GM12878 (cell line): ENCODE data around the gene TTC23. TPM values are rescaled to one million over a fixed set of nuclear protein-coding genes. Genes with fewer than 3 reads are reported as not detected.
A peak's percentile ranks its signal among the peaks of the same experiment; 100 is the strongest.

Source experiments
- ATF7 ChIP-seq: fragments of 450-650 bp; IDR thresholded peaks from 2 replicates; pipeline ENCODE4 v1.6.1; 2016; ENCODE audit warnings: low read depth, mild to moderate bottlenecking
- BCL11A ChIP-seq: IDR thresholded peaks from 2 replicates; pipeline ENCODE4 v1.6.1; 2011; ENCODE audit warnings: low read depth, low read length
- DPF2 ChIP-seq: fragments of 450-650 bp; IDR thresholded peaks from 2 replicates; pipeline ENCODE4 v1.6.1; 2017; ENCODE audit warnings: mild to moderate bottlenecking
- HDAC6 ChIP-seq: fragments of 200-600 bp; sonication (generic); IDR thresholded peaks from one replicate; pipeline ENCODE4 v1.8.0; 2017; ENCODE audit warnings: antibody characterized with exemption; ENCODE audit not compliant: unreplicated experiment
- IRF4 ChIP-seq: IDR thresholded peaks from 2 replicates; pipeline ENCODE4 v1.6.1; 2011; ENCODE audit warnings: low read depth, low read length
- JUND ChIP-seq: IDR thresholded peaks from 2 replicates; pipeline ENCODE4 v1.6.1; 2012; ENCODE audit warnings: low read depth, mild to moderate bottlenecking, low read length, improper control_type of control experiment, moderate library complexity
- KLF5 ChIP-seq: fragments of 450-650 bp; IDR thresholded peaks from 2 replicates; pipeline ENCODE4 v1.6.1; 2014; ENCODE audit warnings: mild to moderate bottlenecking; ENCODE audit not compliant: partially characterized antibody
- MEF2A ChIP-seq: IDR thresholded peaks from 2 replicates; pipeline ENCODE4 v1.6.1; 2011; ENCODE audit warnings: low read depth, mild to moderate bottlenecking, low read length, moderate library complexity; ENCODE audit not compliant: insufficient read depth
- NFYB ChIP-seq: IDR thresholded peaks from 2 replicates; pipeline ENCODE4 v1.6.1; 2011; ENCODE audit warnings: low read depth, mild to moderate bottlenecking, low read length, improper control_type of control experiment, moderate library complexity; ENCODE audit not compliant: insufficient read depth
- PAX5 ChIP-seq: IDR thresholded peaks from 2 replicates; pipeline ENCODE4 v1.6.1; 2011; ENCODE audit warnings: low read depth, low read length, borderline replicate concordance
- POLR2A ChIP-seq: IDR thresholded peaks from 2 replicates; pipeline ENCODE4 v1.6.1; 2011; ENCODE audit warnings: low read depth, mild to moderate bottlenecking, low read length
- POLR2AphosphoS2 ChIP-seq: IDR thresholded peaks from 2 replicates; pipeline ENCODE4 v1.6.1; 2011; ENCODE audit warnings: low read depth, mild to moderate bottlenecking, low read length, improper control_type of control experiment, moderate library complexity
- RAD21 ChIP-seq: IDR thresholded peaks from 2 replicates; pipeline ENCODE4 v1.6.1; 2011; ENCODE audit warnings: mild to moderate bottlenecking, low read depth, low read length, moderate library complexity; ENCODE audit not compliant: insufficient read depth
- RCOR1 ChIP-seq: conservative IDR thresholded peaks from 2 replicates; pipeline ENCODE4 v1.6.1; 2012; ENCODE audit warnings: low read depth, low read length, improper control_type of control experiment
- RELA ChIP-seq: fragments of 450-650 bp; IDR thresholded peaks from 2 replicates; pipeline ENCODE4 v1.8.0; 2014; ENCODE audit warnings: borderline replicate concordance; ENCODE audit not compliant: partially characterized antibody
- SIX5 ChIP-seq: IDR thresholded peaks from 2 replicates; pipeline ENCODE4 v1.6.1; 2011; ENCODE audit warnings: mild to moderate bottlenecking, low read depth, low read length, moderate library complexity; ENCODE audit not compliant: severe bottlenecking
- SUZ12 ChIP-seq: fragments of 200-600 bp; sonication (generic); IDR thresholded peaks from one replicate; pipeline ENCODE4 v1.6.1; 2018; ENCODE audit warnings: antibody characterized with exemption, mild to moderate bottlenecking; ENCODE audit not compliant: unreplicated experiment
- YBX1 ChIP-seq: fragments of 450-650 bp; IDR thresholded peaks from 2 replicates; pipeline ENCODE4 v1.6.1; 2016; ENCODE audit warnings: antibody characterized with exemption
- ZNF207 ChIP-seq: fragments of 450-650 bp; IDR thresholded peaks from 2 replicates; pipeline ENCODE4 v1.6.1; 2014; ENCODE audit warnings: antibody characterized with exemption, mild to moderate bottlenecking, borderline replicate concordance
- ZNF24 ChIP-seq: fragments of 450-650 bp; IDR thresholded peaks from 2 replicates; pipeline ENCODE4 v1.6.1; 2017; ENCODE audit warnings: antibody characterized with exemption, mild to moderate bottlenecking
- ZNF384 ChIP-seq: IDR thresholded peaks from 2 replicates; pipeline ENCODE4 v1.6.1; 2012; ENCODE audit warnings: low read depth, mild to moderate bottlenecking, low read length, improper control_type of control experiment, borderline replicate concordance
- polyA plus RNA-seq, 11 experiments: library from polyadenylated mRNA; depleted of rRNA in 4 of 11; unstranded in 6 of 11; stranded (reverse) in 5 of 11; fragments of >200 nt; fragmentation: Nextera tagmentation in 4 of 11; fragmentation: Illumina TruSeq in 1 of 11; extraction: Ambion mirVana in 4 of 11; extraction: Trizol in 1 of 11; gene quantifications; 1 replicate in 1 of 11; 2 replicates in 10 of 11; pipeline versions ENCODE4 v1.2.1 to v1.2.3, GENCODE V29; 2011 to 2016; ENCODE audit warnings: inconsistent platforms in 2 of 11, missing spikeins in 2 of 11, low read depth in 1 of 11
- total RNA-seq, 4 experiments: library from RNA; depleted of rRNA in 3 of 4; stranded (reverse); fragments of >200 nt in 3 of 4; fragmentation: Illumina TruSeq in 1 of 4; extraction: Trizol in 1 of 4; gene quantifications; 2 replicates each; pipeline versions ENCODE4 v1.2.1 to v1.2.3, GENCODE V29; 2013 to 2021
- TF ChIP-seq, protein P1 (sequence below): fragments of 150-350 bp; IDR thresholded peaks from 2 replicates; pipeline ENCODE4 v1.6.1; 2014; ENCODE audit warnings: mild to moderate bottlenecking, low read depth, low read length
- TF ChIP-seq, protein P2 (sequence below): fragments of 450-650 bp; IDR thresholded peaks from 2 replicates; pipeline ENCODE4 v1.6.1; 2017; ENCODE audit warnings: mild to moderate bottlenecking, low read depth, inconsistent platforms; ENCODE audit not compliant: poor library complexity, severe bottlenecking
- TF ChIP-seq, protein P3 (sequence below): fragments of 450-650 bp; IDR thresholded peaks from 2 replicates; pipeline ENCODE4 v1.6.1; 2016; ENCODE audit warnings: mild to moderate bottlenecking
- TF ChIP-seq, protein P4 (sequence below): IDR thresholded peaks from 2 replicates; pipeline ENCODE4 v1.6.1; 2012; ENCODE audit warnings: low read length, inconsistent platforms
- TF ChIP-seq, protein P5 (sequence below): fragments of 450-650 bp; IDR thresholded peaks from 2 replicates; pipeline ENCODE4 v1.6.1; 2017; ENCODE audit warnings: mild to moderate bottlenecking

The TTC23 gene
- total and polyA plus RNA-seq, 10 of the 15 experiments (the other 5 are each of a cell fraction or from before 2014, with no cell fraction given) = 1.2 to 9.0 (median 6.5) TPM

DNA sequence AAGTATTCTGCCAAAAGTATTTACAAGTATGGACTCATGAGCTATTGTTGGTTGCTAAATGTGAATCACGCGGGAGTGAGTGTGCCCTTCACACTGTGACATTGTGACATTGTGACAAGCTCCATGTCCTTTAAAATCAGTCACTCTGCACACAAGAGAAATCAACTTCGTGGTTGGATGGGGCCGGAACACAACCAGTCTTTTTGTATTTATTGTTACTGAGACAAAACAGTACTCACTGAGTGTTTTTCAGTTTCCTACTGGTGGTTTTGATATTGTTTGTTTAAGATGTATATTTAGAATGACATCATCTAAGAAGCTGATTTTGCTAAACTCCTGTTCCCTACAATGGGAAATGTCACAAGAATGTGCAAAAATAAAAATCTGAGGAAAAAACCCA lies 114.2 kb downstream of the TTC23 start (continued):
- TF ChIP-seq, protein P1, sequence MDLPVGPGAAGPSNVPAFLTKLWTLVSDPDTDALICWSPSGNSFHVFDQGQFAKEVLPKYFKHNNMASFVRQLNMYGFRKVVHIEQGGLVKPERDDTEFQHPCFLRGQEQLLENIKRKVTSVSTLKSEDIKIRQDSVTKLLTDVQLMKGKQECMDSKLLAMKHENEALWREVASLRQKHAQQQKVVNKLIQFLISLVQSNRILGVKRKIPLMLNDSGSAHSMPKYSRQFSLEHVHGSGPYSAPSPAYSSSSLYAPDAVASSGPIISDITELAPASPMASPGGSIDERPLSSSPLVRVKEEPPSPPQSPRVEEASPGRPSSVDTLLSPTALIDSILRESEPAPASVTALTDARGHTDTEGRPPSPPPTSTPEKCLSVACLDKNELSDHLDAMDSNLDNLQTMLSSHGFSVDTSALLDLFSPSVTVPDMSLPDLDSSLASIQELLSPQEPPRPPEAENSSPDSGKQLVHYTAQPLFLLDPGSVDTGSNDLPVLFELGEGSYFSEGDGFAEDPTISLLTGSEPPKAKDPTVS = no peak
- TF ChIP-seq DPF2 (0 out of 2 replicates have a peak, but pooled peaks have one; percentile 17), ZNF24 (no peak), ATF7 (peak; percentile 94), POLR2A (no peak), RELA (no peak), KLF5 (no peak), HDAC6 (no peak), RAD21 (no peak), MEF2A (peak; percentile 52), YBX1 (no peak), POLR2AphosphoS2 (no peak), SUZ12 (no peak), PAX5 (no peak), RCOR1 (no peak), IRF4 (no peak), ZNF384 (no peak), BCL11A (no peak), JUND (no peak), ZNF207 (no peak), NFYB (no peak), SIX5 (no peak)
- TF ChIP-seq, protein P2, sequence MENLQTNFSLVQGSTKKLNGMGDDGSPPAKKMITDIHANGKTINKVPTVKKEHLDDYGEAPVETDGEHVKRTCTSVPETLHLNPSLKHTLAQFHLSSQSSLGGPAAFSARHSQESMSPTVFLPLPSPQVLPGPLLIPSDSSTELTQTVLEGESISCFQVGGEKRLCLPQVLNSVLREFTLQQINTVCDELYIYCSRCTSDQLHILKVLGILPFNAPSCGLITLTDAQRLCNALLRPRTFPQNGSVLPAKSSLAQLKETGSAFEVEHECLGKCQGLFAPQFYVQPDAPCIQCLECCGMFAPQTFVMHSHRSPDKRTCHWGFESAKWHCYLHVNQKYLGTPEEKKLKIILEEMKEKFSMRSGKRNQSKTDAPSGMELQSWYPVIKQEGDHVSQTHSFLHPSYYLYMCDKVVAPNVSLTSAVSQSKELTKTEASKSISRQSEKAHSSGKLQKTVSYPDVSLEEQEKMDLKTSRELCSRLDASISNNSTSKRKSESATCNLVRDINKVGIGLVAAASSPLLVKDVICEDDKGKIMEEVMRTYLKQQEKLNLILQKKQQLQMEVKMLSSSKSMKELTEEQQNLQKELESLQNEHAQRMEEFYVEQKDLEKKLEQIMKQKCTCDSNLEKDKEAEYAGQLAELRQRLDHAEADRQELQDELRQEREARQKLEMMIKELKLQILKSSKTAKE = no peak
- TF ChIP-seq, protein P3, sequence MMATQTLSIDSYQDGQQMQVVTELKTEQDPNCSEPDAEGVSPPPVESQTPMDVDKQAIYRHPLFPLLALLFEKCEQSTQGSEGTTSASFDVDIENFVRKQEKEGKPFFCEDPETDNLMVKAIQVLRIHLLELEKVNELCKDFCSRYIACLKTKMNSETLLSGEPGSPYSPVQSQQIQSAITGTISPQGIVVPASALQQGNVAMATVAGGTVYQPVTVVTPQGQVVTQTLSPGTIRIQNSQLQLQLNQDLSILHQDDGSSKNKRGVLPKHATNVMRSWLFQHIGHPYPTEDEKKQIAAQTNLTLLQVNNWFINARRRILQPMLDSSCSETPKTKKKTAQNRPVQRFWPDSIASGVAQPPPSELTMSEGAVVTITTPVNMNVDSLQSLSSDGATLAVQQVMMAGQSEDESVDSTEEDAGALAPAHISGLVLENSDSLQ = no peak
- TF ChIP-seq, protein P4, sequence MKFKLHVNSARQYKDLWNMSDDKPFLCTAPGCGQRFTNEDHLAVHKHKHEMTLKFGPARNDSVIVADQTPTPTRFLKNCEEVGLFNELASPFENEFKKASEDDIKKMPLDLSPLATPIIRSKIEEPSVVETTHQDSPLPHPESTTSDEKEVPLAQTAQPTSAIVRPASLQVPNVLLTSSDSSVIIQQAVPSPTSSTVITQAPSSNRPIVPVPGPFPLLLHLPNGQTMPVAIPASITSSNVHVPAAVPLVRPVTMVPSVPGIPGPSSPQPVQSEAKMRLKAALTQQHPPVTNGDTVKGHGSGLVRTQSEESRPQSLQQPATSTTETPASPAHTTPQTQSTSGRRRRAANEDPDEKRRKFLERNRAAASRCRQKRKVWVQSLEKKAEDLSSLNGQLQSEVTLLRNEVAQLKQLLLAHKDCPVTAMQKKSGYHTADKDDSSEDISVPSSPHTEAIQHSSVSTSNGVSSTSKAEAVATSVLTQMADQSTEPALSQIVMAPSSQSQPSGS = peak; percentile 91
- TF ChIP-seq, protein P5, sequence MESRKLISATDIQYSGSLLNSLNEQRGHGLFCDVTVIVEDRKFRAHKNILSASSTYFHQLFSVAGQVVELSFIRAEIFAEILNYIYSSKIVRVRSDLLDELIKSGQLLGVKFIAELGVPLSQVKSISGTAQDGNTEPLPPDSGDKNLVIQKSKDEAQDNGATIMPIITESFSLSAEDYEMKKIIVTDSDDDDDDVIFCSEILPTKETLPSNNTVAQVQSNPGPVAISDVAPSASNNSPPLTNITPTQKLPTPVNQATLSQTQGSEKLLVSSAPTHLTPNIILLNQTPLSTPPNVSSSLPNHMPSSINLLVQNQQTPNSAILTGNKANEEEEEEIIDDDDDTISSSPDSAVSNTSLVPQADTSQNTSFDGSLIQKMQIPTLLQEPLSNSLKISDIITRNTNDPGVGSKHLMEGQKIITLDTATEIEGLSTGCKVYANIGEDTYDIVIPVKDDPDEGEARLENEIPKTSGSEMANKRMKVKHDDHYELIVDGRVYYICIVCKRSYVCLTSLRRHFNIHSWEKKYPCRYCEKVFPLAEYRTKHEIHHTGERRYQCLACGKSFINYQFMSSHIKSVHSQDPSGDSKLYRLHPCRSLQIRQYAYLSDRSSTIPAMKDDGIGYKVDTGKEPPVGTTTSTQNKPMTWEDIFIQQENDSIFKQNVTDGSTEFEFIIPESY = no peak
